ENCODE measurements around the gene SPDYE2B.
"Not testable (repeated sequence)": the region's sequence is repeated elsewhere in the genome, so short reads cannot be mapped to it uniquely, and the experiment has no call there.

DNA sequence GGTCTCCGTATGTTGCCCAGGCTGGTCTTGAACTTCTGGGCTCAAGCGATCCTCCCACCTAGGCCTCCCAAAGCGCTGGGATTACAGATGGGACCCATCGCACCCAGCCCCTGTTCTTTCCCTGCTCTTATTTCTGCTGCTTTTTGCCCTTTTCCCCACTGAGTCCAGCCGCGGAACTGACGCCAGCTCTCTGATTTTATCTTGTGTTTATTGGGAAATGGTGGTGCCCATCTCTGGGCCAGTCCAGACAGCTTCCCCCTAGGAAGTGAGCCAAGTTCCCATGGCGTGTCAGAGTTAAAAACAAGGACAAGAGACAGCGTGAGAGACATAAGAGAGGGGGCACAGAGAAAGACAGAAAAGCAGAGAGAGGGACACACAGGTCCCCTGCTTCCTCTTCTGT, 19.5 kb upstream of the SPDYE2B start:
- not testable (repeated sequence) for TF ChIP-seq EZH2 (IDR thresholded peaks at IDR 0.05; ENCODE audit: low read length)
- TF ChIP-seq, protein P1, sequence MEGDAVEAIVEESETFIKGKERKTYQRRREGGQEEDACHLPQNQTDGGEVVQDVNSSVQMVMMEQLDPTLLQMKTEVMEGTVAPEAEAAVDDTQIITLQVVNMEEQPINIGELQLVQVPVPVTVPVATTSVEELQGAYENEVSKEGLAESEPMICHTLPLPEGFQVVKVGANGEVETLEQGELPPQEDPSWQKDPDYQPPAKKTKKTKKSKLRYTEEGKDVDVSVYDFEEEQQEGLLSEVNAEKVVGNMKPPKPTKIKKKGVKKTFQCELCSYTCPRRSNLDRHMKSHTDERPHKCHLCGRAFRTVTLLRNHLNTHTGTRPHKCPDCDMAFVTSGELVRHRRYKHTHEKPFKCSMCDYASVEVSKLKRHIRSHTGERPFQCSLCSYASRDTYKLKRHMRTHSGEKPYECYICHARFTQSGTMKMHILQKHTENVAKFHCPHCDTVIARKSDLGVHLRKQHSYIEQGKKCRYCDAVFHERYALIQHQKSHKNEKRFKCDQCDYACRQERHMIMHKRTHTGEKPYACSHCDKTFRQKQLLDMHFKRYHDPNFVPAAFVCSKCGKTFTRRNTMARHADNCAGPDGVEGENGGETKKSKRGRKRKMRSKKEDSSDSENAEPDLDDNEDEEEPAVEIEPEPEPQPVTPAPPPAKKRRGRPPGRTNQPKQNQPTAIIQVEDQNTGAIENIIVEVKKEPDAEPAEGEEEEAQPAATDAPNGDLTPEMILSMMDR (optimal IDR thresholded peaks at IDR 0.05 in 1 of 3, IDR thresholded peaks at IDR 0.05 in 1 of 3, conservative IDR thresholded peaks at IDR 0.05 in 1 of 3; ENCODE audit: extremely low read depth in 1 of 3, insufficient read depth in 2 of 3, low read length in 3 of 3) = not testable (repeated sequence)

All from keratinocyte (primary cell).